ENCODE measurements around the gene SLC25A46. TPM values are rescaled to one million over a fixed set of nuclear protein-coding genes. Genes with fewer than 3 reads are reported as not detected.
A peak's percentile ranks its signal among the peaks of the same experiment; 100 is the strongest.
"Not testable (repeated sequence)": the region's sequence is repeated elsewhere in the genome, so short reads cannot be mapped to it uniquely, and the experiment has no call there.

The SLC25A46 gene
- total and polyA plus RNA-seq, 3 experiments from 2014 or later, result 23.8 to 50.9 (median 46.4) TPM

DNA sequence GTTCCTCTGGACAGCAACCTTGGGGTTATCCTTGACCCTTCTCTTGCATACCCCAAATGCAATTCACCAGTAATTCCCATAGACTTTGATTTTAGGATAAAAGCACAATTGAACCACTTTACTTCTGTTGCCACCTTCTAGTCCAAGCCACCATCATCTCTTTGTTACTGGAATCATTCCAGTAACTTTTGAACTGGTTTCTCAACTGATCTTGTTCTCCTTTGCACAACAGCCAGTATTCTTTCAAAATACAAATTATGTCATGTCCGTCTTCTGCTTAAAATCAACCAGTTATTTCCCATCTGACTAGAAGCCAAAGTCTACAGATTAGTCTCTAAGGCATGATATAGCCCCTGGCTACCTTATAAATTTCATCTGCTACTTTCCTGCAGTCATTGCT lies 21.4 kb downstream of the SLC25A46 start:
- Mint-ChIP-seq H3K27me3 (no peaks in the 10 kb centered on the region), H3K36me3 (peaks cover 0 to 17% (median 16%) of the 10 kb centered on the region in 3 donors), H3K4me1 (peaks cover 0 to 5% (median 1%) of the 10 kb centered on the region in 3 donors), H3K27ac (no peak overlapping the region), H3K4me3 (no peak overlapping the region), H3K9me3 (no peaks in the 10 kb centered on the region)
- no peaks in the 10 kb centered on the region for H3K9me3 ChIP-seq (ENCODE audit: low read length)
- ChIA-PET CTCF (no interaction called here), POLR2A (no interaction called here)
- H3K4me1 ChIP-seq (ENCODE audit: insufficient read depth, low read length), result no peaks in the 10 kb centered on the region
- no peak overlapping the region for H3K27ac ChIP-seq (ENCODE audit: low read depth, low read length)
- no peak overlapping the region for H3K4me3 ChIP-seq (ENCODE audit: low read length)
- H3K36me3 ChIP-seq (ENCODE audit: insufficient read depth, low read length), result peaks cover 21% of the 10 kb centered on the region
- H3K27me3 ChIP-seq (ENCODE audit: insufficient read depth, low read length, poor library complexity, severe bottlenecking), result no peaks in the 10 kb centered on the region
- DNase-seq, result no peak

GRCh38 chr5:110768138-110768860 lies 29.5 kb downstream of the SLC25A46 start:
- H3K4me3 Mint-ChIP-seq, result no peak overlapping the region
- no peak overlapping the region for H3K27ac ChIP-seq (ENCODE audit: low read depth, low read length)
- H3K27me3 Mint-ChIP-seq, result peaks cover 0 to 2% of the 10 kb centered on the region in 2 donors
- no peak overlapping the region for H3K4me3 ChIP-seq (ENCODE audit: low read length)
- H3K9me3 Mint-ChIP-seq, result no peaks in the 10 kb centered on the region
- H3K4me1 ChIP-seq (ENCODE audit: insufficient read depth, low read length), result no peaks in the 10 kb centered on the region
- CTCF ChIA-PET, result no interaction called here
- H3K36me3 ChIP-seq (ENCODE audit: insufficient read depth, low read length), result no peaks in the 10 kb centered on the region
- no peaks in the 10 kb centered on the region for H3K9me3 ChIP-seq (ENCODE audit: low read length)
- POLR2A ChIA-PET, result no interaction called here
- H3K4me1 Mint-ChIP-seq, result no peaks in the 10 kb centered on the region
- peaks cover 0 to 2% (median 0%) of the 10 kb centered on the region in 3 donors for H3K36me3 Mint-ChIP-seq
- no peak overlapping the region for H3K27ac Mint-ChIP-seq
- no peak for DNase-seq
- H3K27me3 ChIP-seq (ENCODE audit: insufficient read depth, low read length, poor library complexity, severe bottlenecking), result no peaks in the 10 kb centered on the region

DNA sequence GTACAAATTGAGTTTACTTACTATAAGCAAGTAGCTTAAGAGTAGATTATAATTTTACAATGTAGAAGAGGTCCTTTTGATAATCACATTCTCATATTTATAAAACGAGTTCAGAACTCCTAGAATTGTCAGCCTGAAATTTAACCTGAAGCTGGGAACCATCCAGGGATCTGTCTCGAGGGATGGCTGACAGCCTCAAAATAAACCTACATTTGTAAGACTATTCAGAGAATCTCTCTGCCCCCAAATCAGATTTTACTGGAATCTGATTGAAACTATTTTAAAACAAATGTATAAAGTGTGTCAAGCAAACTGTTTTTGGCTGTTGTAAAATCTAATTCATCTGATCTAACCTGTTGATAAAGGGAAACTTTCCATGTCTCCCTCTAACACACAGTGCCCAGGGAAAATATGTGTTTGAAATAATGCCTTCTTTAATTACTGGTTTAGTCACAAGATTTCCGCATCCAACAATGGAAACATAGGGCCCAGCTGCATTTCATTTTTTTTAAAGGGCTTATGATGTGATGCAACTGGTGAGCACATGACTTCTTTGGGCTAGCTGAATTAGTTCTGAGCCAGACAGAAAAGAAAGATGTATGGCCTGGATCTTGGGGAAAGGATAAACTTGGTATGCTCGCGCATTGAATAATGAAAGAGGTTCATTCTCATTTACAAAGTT lies 30.3 kb downstream of the SLC25A46 start:
- no peak overlapping the region for H3K27ac Mint-ChIP-seq
- Histone ChIP-seq H3K4me3 (ENCODE audit: low read length) (no peak overlapping the region), H3K36me3 (ENCODE audit: insufficient read depth, low read length) (no peaks in the 10 kb centered on the region), H3K27me3 (ENCODE audit: insufficient read depth, low read length, poor library complexity, severe bottlenecking) (no peaks in the 10 kb centered on the region), H3K4me1 (ENCODE audit: insufficient read depth, low read length) (no peaks in the 10 kb centered on the region), H3K9me3 (ENCODE audit: low read length) (no peaks in the 10 kb centered on the region), H3K27ac (ENCODE audit: low read depth, low read length) (no peak overlapping the region)
- no peaks in the 10 kb centered on the region for H3K9me3 Mint-ChIP-seq
- POLR2A ChIA-PET, result no interaction called here
- CTCF ChIA-PET, result no interaction called here
- H3K27me3 Mint-ChIP-seq, result peaks cover 0 to 4% of the 10 kb centered on the region in 2 donors
- peaks cover 0 to 2% (median 0%) of the 10 kb centered on the region in 3 donors for H3K36me3 Mint-ChIP-seq
- DNase-seq, result no peak
- no peaks in the 10 kb centered on the region for H3K4me1 Mint-ChIP-seq
- no peak overlapping the region for H3K4me3 Mint-ChIP-seq

GRCh38 chr5:110770286-110770685 lies 31.5 kb downstream of the SLC25A46 start:
- H3K27me3 Mint-ChIP-seq, result peaks cover 0 to 7% of the 10 kb centered on the region in 2 donors
- H3K4me1 Mint-ChIP-seq, result no peaks in the 10 kb centered on the region
- H3K36me3 Mint-ChIP-seq, result no peaks in the 10 kb centered on the region
- Histone ChIP-seq H3K4me3 (ENCODE audit: low read length) (no peak overlapping the region), H3K27me3 (ENCODE audit: insufficient read depth, low read length, poor library complexity, severe bottlenecking) (no peaks in the 10 kb centered on the region), H3K9me3 (ENCODE audit: low read length) (no peaks in the 10 kb centered on the region), H3K4me1 (ENCODE audit: insufficient read depth, low read length) (no peaks in the 10 kb centered on the region), H3K27ac (ENCODE audit: low read depth, low read length) (no peak overlapping the region), H3K36me3 (ENCODE audit: insufficient read depth, low read length) (no peaks in the 10 kb centered on the region)
- no peak overlapping the region for H3K4me3 Mint-ChIP-seq
- H3K27ac Mint-ChIP-seq, result no peak overlapping the region
- ChIA-PET CTCF (no interaction called here), POLR2A (no interaction called here)
- DNase-seq, result no peak
- no peaks in the 10 kb centered on the region for H3K9me3 Mint-ChIP-seq

- H3K4me1 Mint-ChIP-seq, result no peaks in the 10 kb centered on the region
- peaks cover 0 to 17% (median 5%) of the 10 kb centered on the region in 5 donors for H3K9me3 Mint-ChIP-seq
- H3K9me3 ChIP-seq (ENCODE audit: low read length), result no peaks in the 10 kb centered on the region
- no peaks in the 10 kb centered on the region for H3K4me1 ChIP-seq (ENCODE audit: insufficient read depth, low read length)
- H3K27ac Mint-ChIP-seq, result no peak overlapping the region
- H3K4me3 ChIP-seq (ENCODE audit: low read length), result no peak overlapping the region
- H3K36me3 Mint-ChIP-seq, result no peaks in the 10 kb centered on the region
- H3K27me3 ChIP-seq (ENCODE audit: insufficient read depth, low read length, poor library complexity, severe bottlenecking), result no peaks in the 10 kb centered on the region
- H3K4me3 Mint-ChIP-seq, result no peak overlapping the region
- ChIA-PET POLR2A (no interaction called here), CTCF (no interaction called here)
- no peak for DNase-seq
- H3K36me3 ChIP-seq (ENCODE audit: insufficient read depth, low read length), result no peaks in the 10 kb centered on the region
- H3K27me3 Mint-ChIP-seq, result peaks cover 3 to 8% of the 10 kb centered on the region in 2 donors
- H3K27ac ChIP-seq (ENCODE audit: low read depth, low read length), result no peak overlapping the region
These were observed 46.1 kb downstream of the SLC25A46 start for GRCh38 chr5:110784901-110785300.

GRCh38 chr5:110785356-110785755 lies 46.5 kb downstream of the SLC25A46 start:
- H3K9me3 ChIP-seq (ENCODE audit: low read length), result no peaks in the 10 kb centered on the region

GRCh38 chr5:110788006-110788405 lies 49.2 kb downstream of the SLC25A46 start:
- DNase-seq; H3K4me3 ChIP-seq (ENCODE audit: low read length); CTCF ChIA-PET; POLR2A ChIA-PET; H3K4me3 Mint-ChIP-seq; H3K4me1 ChIP-seq (ENCODE audit: insufficient read depth, low read length); H3K27me3 ChIP-seq (ENCODE audit: insufficient read depth, low read length, poor library complexity, severe bottlenecking); H3K4me1 Mint-ChIP-seq; H3K27ac ChIP-seq (ENCODE audit: low read depth, low read length); H3K27me3 Mint-ChIP-seq; H3K9me3 ChIP-seq (ENCODE audit: low read length); H3K36me3 ChIP-seq (ENCODE audit: insufficient read depth, low read length); H3K36me3 Mint-ChIP-seq: not testable (repeated sequence)
- peaks cover 2 to 15% (median 5%) of the 10 kb centered on the region in 5 donors for H3K9me3 Mint-ChIP-seq
- H3K27ac Mint-ChIP-seq, result peak overlapping the region in 1 of 8 donors; percentile 52

More at GRCh38 chr5:110785356-110785755, 46.5 kb downstream of the SLC25A46 start:
- peaks cover 2 to 17% (median 5%) of the 10 kb centered on the region in 5 donors for H3K9me3 Mint-ChIP-seq
- H3K27ac Mint-ChIP-seq, result no peak overlapping the region
- no peak overlapping the region for H3K27ac ChIP-seq (ENCODE audit: low read depth, low read length)
- H3K36me3 Mint-ChIP-seq, result no peaks in the 10 kb centered on the region
- POLR2A ChIA-PET, result no interaction called here
- H3K4me3 Mint-ChIP-seq, result no peak overlapping the region
- no peaks in the 10 kb centered on the region for H3K27me3 ChIP-seq (ENCODE audit: insufficient read depth, low read length, poor library complexity, severe bottlenecking)
- peaks cover 3 to 8% of the 10 kb centered on the region in 2 donors for H3K27me3 Mint-ChIP-seq
- H3K4me3 ChIP-seq (ENCODE audit: low read length), result no peak overlapping the region
- H3K4me1 ChIP-seq (ENCODE audit: insufficient read depth, low read length), result no peaks in the 10 kb centered on the region
- CTCF ChIA-PET, result no interaction called here
- DNase-seq, result no peak
- no peaks in the 10 kb centered on the region for H3K4me1 Mint-ChIP-seq
- no peaks in the 10 kb centered on the region for H3K36me3 ChIP-seq (ENCODE audit: insufficient read depth, low read length)

DNA sequence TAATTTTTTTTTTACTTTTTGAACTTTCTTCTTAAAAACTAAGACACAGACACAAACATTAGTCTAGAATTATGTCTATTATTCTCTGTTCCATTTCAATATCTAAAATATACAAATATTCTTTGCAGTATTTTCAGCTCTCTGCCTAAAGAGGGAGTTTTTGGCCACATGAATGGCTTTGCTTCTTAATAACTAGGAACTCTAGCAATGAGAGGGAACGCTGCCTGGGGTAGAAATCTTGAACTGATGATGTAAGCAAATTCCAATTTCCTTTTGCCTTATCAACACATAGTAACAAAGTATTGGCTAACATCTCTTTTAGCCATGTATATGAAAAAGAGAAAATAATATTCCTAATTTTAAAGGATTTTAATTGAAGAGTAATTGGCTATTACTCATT lies 51.9 kb downstream of the SLC25A46 start:
- Mint-ChIP-seq H3K27me3 (peaks cover 6% of the 10 kb centered on the region in 2 donors), H3K4me1 (no peaks in the 10 kb centered on the region), H3K36me3 (no peaks in the 10 kb centered on the region), H3K4me3 (no peak overlapping the region), H3K27ac (no peak overlapping the region), H3K9me3 (peaks cover 0 to 11% (median 4%) of the 10 kb centered on the region in 5 donors)
- no peak overlapping the region for H3K27ac ChIP-seq (ENCODE audit: low read depth, low read length)
- H3K27me3 ChIP-seq (ENCODE audit: insufficient read depth, low read length, poor library complexity, severe bottlenecking), result no peaks in the 10 kb centered on the region
- H3K36me3 ChIP-seq (ENCODE audit: insufficient read depth, low read length), result no peaks in the 10 kb centered on the region
- no peak for DNase-seq
- H3K9me3 ChIP-seq (ENCODE audit: low read length), result no peaks in the 10 kb centered on the region
- H3K4me1 ChIP-seq (ENCODE audit: insufficient read depth, low read length), result no peaks in the 10 kb centered on the region
- ChIA-PET CTCF (no interaction called here), POLR2A (no interaction called here)
- no peak overlapping the region for H3K4me3 ChIP-seq (ENCODE audit: low read length)

Measured in CD8-positive, alpha-beta memory T cell (primary cell).